ENCODE results near the gene HIRA. TPM values are rescaled to one million over a fixed set of nuclear protein-coding genes. Genes with fewer than 3 reads are reported as not detected.

Gene HIRA
- total RNA-seq, 1 donor from 2014 or later: 43.3 TPM

- Mint-ChIP-seq H3K27me3 (no peaks in the 10 kb centered on the region), H3K36me3 (no peaks in the 10 kb centered on the region), H3K4me1 (ENCODE audit: unreplicated experiment) (peaks cover 26% of the 10 kb centered on the region), H3K4me3 (peak overlapping the region; percentile 99), H3K27ac (peak overlapping the region; percentile 75), H3K9me3 (no peaks in the 10 kb centered on the region)
- TF ChIP-seq CTCF (conservative IDR thresholded peaks at IDR 0.05): no peak
- DNase-seq (ENCODE audit: extremely low spot score, unreplicated experiment): no peak
These were observed 46.7 kb upstream of the HIRA start for GRCh38 chr22:19478045-19478900.

GRCh38 chr22:19477321-19478044 is 46.0 kb upstream of the HIRA start:
- Mint-ChIP-seq H3K27me3 (no peaks in the 10 kb centered on the region), H3K4me1 (ENCODE audit: unreplicated experiment) (peaks cover 26% of the 10 kb centered on the region), H3K36me3 (no peaks in the 10 kb centered on the region), H3K9me3 (no peaks in the 10 kb centered on the region), H3K27ac (peak overlapping the region; percentile 75), H3K4me3 (peak overlapping the region; percentile 99)
- no peak for TF ChIP-seq CTCF (conservative IDR thresholded peaks at IDR 0.05)
- no peak for DNase-seq (ENCODE audit: extremely low spot score, unreplicated experiment)

GRCh38 chr22:19476023-19476422 is 44.5 kb upstream of the HIRA start:
- Mint-ChIP-seq H3K27me3 (no peaks in the 10 kb centered on the region), H3K4me1 (ENCODE audit: unreplicated experiment) (peaks cover 25% of the 10 kb centered on the region), H3K27ac (no peak overlapping the region), H3K9me3 (no peaks in the 10 kb centered on the region), H3K36me3 (peaks cover 2% of the 10 kb centered on the region), H3K4me3 (peak overlapping the region; percentile 54)
- no peak for TF ChIP-seq CTCF (conservative IDR thresholded peaks at IDR 0.05)
- DNase-seq (ENCODE audit: extremely low spot score, unreplicated experiment): no peak

- H3K4me3 Mint-ChIP-seq: no peak overlapping the region
- no peak for DNase-seq (ENCODE audit: extremely low spot score, unreplicated experiment)
- H3K27ac Mint-ChIP-seq: no peak overlapping the region
- no peaks in the 10 kb centered on the region for H3K9me3 Mint-ChIP-seq
- peaks cover 8% of the 10 kb centered on the region for H3K36me3 Mint-ChIP-seq
- no peaks in the 10 kb centered on the region for H3K27me3 Mint-ChIP-seq
- peaks cover 13% of the 10 kb centered on the region for H3K4me1 Mint-ChIP-seq (ENCODE audit: unreplicated experiment)
- TF ChIP-seq CTCF (conservative IDR thresholded peaks at IDR 0.05): peak; percentile 19
These were observed 42.0 kb upstream of the HIRA start for GRCh38 chr22:19473578-19473977.

GRCh38 chr22:19472233-19472632 is 40.7 kb upstream of the HIRA start:
- peaks cover 3% of the 10 kb centered on the region for H3K4me1 Mint-ChIP-seq (ENCODE audit: unreplicated experiment)
- TF ChIP-seq CTCF (conservative IDR thresholded peaks at IDR 0.05): no peak
- no peak overlapping the region for H3K27ac Mint-ChIP-seq
- H3K27me3 Mint-ChIP-seq: no peaks in the 10 kb centered on the region
- H3K36me3 Mint-ChIP-seq: peaks cover 13% of the 10 kb centered on the region
- no peak overlapping the region for H3K4me3 Mint-ChIP-seq
- DNase-seq (ENCODE audit: extremely low spot score, unreplicated experiment): no peak
- no peaks in the 10 kb centered on the region for H3K9me3 Mint-ChIP-seq
